ENCODE data around the gene TATDN2.

The TATDN2 gene

GRCh38 chr3:10327592-10327991, 79.3 kb downstream of the TATDN2 start:
- Histone ChIP-seq H2AFZ (ENCODE audit: low read depth) (no peak overlapping the region), H3K9ac (no peak overlapping the region), H3K4me1 (ENCODE audit: low read depth, poor library complexity, severe bottlenecking) (no peaks in the 10 kb centered on the region), H3K4me3 (IDR thresholded peaks at IDR 0.05; ENCODE audit: insufficient read depth, low read depth, low read length) (no peak overlapping the region), H3K4me2 (no peak overlapping the region), H3K27me3 (ENCODE audit: insufficient read depth, low read depth) (peaks cover 8% of the 10 kb centered on the region; the same call in 1 of the 2 replicates), H3K79me2 (ENCODE audit: insufficient read depth, low read depth) (no peaks in the 10 kb centered on the region), H3K36me3 (ENCODE audit: insufficient read depth) (no peaks in the 10 kb centered on the region), H4K20me1 (ENCODE audit: insufficient read depth) (no peaks in the 10 kb centered on the region), H3K27ac (no peak overlapping the region)
- TF ChIP-seq, protein P1, sequence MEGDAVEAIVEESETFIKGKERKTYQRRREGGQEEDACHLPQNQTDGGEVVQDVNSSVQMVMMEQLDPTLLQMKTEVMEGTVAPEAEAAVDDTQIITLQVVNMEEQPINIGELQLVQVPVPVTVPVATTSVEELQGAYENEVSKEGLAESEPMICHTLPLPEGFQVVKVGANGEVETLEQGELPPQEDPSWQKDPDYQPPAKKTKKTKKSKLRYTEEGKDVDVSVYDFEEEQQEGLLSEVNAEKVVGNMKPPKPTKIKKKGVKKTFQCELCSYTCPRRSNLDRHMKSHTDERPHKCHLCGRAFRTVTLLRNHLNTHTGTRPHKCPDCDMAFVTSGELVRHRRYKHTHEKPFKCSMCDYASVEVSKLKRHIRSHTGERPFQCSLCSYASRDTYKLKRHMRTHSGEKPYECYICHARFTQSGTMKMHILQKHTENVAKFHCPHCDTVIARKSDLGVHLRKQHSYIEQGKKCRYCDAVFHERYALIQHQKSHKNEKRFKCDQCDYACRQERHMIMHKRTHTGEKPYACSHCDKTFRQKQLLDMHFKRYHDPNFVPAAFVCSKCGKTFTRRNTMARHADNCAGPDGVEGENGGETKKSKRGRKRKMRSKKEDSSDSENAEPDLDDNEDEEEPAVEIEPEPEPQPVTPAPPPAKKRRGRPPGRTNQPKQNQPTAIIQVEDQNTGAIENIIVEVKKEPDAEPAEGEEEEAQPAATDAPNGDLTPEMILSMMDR (conservative IDR thresholded peaks at IDR 0.05; ENCODE audit: low read depth, low read length): no peak

DNA sequence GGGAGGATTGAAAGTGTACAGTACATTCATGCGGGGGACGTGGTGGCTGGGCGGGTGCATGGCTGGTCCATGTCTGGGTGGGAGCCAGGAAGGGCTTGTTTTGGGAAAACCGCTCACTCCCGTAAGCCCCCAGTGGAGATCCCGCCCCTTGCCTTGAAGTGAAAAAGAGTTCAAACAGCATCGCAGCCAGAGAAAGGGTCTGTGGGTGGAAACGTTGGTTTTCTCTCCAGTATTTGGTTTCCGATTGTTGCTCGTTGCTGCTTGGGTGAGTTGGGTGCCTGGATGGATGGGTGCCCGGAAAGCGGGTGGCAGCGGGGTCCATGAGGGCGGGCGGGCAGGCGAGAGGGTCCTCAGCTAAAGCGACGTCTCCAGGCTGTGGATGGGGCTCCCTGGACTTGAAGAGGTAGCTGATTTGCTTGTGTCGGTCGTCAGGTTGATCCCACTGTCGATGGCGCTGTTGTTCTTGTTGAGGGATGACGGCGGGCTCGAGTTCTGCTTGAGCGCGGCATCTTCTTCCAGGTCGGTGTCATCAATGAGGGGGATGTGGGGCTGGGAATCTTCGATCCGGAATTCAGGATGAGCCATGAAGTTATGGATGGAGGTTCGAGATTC, 80.3 kb downstream of the TATDN2 start:
- no peak overlapping the region for H3K4me2 ChIP-seq
- H3K4me3 ChIP-seq (IDR thresholded peaks at IDR 0.05; ENCODE audit: insufficient read depth, low read depth, low read length): no peak overlapping the region
- no peak overlapping the region for H3K9ac ChIP-seq
- no peaks in the 10 kb centered on the region for H3K79me2 ChIP-seq (ENCODE audit: insufficient read depth, low read depth)
- peaks cover 8% of the 10 kb centered on the region; the same call in 1 of the 2 replicates for H3K27me3 ChIP-seq (ENCODE audit: insufficient read depth, low read depth)
- H3K36me3 ChIP-seq (ENCODE audit: insufficient read depth): no peaks in the 10 kb centered on the region
- no peaks in the 10 kb centered on the region for H3K4me1 ChIP-seq (ENCODE audit: low read depth, poor library complexity, severe bottlenecking)
- no peak overlapping the region for H3K27ac ChIP-seq
- H2AFZ ChIP-seq (ENCODE audit: low read depth): no peak overlapping the region
- H4K20me1 ChIP-seq (ENCODE audit: insufficient read depth): no peaks in the 10 kb centered on the region
- TF ChIP-seq, protein P1 (conservative IDR thresholded peaks at IDR 0.05; ENCODE audit: low read depth, low read length): no peak

- Histone ChIP-seq H3K27me3 (ENCODE audit: insufficient read depth, low read depth) (peaks cover 8% of the 10 kb centered on the region; the same call in 1 of the 2 replicates), H3K27ac (no peak overlapping the region), H4K20me1 (ENCODE audit: insufficient read depth) (no peaks in the 10 kb centered on the region), H3K79me2 (ENCODE audit: insufficient read depth, low read depth) (no peaks in the 10 kb centered on the region), H3K4me3 (IDR thresholded peaks at IDR 0.05; ENCODE audit: insufficient read depth, low read depth, low read length) (no peak overlapping the region), H3K4me1 (ENCODE audit: low read depth, poor library complexity, severe bottlenecking) (no peaks in the 10 kb centered on the region), H3K36me3 (ENCODE audit: insufficient read depth) (no peaks in the 10 kb centered on the region), H2AFZ (ENCODE audit: low read depth) (no peak overlapping the region), H3K9ac (no peak overlapping the region), H3K4me2 (no peak overlapping the region)
- TF ChIP-seq, protein P1 (conservative IDR thresholded peaks at IDR 0.05; ENCODE audit: low read depth, low read length): no peak
These were observed 81.3 kb downstream of the TATDN2 start for GRCh38 chr3:10329495-10330015.

GRCh38 chr3:10330319-10330718, 82.1 kb downstream of the TATDN2 start:
- Histone ChIP-seq H3K36me3 (ENCODE audit: insufficient read depth) (no peaks in the 10 kb centered on the region), H3K4me2 (no peak overlapping the region), H2AFZ (ENCODE audit: low read depth) (no peak overlapping the region), H3K4me3 (IDR thresholded peaks at IDR 0.05; ENCODE audit: insufficient read depth, low read depth, low read length) (no peak overlapping the region), H3K9ac (no peak overlapping the region), H4K20me1 (ENCODE audit: insufficient read depth) (no peaks in the 10 kb centered on the region), H3K27me3 (ENCODE audit: insufficient read depth, low read depth) (peaks cover 8% of the 10 kb centered on the region; the same call in 1 of the 2 replicates), H3K79me2 (ENCODE audit: insufficient read depth, low read depth) (no peaks in the 10 kb centered on the region), H3K27ac (no peak overlapping the region), H3K4me1 (ENCODE audit: low read depth, poor library complexity, severe bottlenecking) (no peaks in the 10 kb centered on the region)
- TF ChIP-seq, protein P1 (conservative IDR thresholded peaks at IDR 0.05; ENCODE audit: low read depth, low read length): no peak
